Measurements from ENCODE around the gene IL23A. TPM values are rescaled to one million over a fixed set of nuclear protein-coding genes. Genes with fewer than 3 reads are reported as not detected.
A peak's percentile ranks its signal among the peaks of the same experiment; 100 is the strongest.

Gene IL23A
- total RNA-seq, 1 donor from 2014 or later: 1.5 TPM

DNA sequence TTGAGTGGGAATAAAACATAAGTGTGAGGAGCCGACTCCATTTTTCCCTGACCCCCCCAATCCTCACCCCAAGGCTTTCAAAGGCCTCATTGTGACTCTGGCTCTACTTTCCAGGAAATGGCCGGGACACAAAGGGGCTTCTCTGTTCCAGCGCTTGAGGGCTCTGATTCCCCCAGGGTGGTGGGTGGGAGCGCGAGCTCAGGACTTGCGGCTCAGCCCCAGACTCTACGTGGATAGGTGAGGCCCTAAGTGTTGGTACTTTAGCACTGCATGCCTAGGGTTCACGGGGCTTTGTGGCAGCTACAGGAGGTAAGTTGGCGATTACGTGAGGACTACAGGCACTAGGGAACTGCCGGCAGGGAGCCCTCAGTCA, 23.4 kb upstream of the IL23A start:
- no peak overlapping the region for H2AFZ ChIP-seq (replicated peaks)
- TF ChIP-seq, protein P1, sequence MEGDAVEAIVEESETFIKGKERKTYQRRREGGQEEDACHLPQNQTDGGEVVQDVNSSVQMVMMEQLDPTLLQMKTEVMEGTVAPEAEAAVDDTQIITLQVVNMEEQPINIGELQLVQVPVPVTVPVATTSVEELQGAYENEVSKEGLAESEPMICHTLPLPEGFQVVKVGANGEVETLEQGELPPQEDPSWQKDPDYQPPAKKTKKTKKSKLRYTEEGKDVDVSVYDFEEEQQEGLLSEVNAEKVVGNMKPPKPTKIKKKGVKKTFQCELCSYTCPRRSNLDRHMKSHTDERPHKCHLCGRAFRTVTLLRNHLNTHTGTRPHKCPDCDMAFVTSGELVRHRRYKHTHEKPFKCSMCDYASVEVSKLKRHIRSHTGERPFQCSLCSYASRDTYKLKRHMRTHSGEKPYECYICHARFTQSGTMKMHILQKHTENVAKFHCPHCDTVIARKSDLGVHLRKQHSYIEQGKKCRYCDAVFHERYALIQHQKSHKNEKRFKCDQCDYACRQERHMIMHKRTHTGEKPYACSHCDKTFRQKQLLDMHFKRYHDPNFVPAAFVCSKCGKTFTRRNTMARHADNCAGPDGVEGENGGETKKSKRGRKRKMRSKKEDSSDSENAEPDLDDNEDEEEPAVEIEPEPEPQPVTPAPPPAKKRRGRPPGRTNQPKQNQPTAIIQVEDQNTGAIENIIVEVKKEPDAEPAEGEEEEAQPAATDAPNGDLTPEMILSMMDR (IDR thresholded peaks at IDR 0.05): no peak
- TF ChIP-seq EZH2 (IDR thresholded peaks at IDR 0.05) (no peak), EZH2phosphoT487 (IDR thresholded peaks at IDR 0.05) (no peak)
- H3K4me3 ChIP-seq: peak overlapping the region; percentile 80
- no peaks in the 10 kb centered on the region for H3K9me3 ChIP-seq (ENCODE audit: low read depth)
- peak; percentile 49 for DNase-seq (ENCODE audit: low spot score)
- H3K79me2 ChIP-seq (ENCODE audit: low read depth): peaks cover 24% of the 10 kb centered on the region
- H3K36me3 ChIP-seq: no peaks in the 10 kb centered on the region
- H3K4me2 ChIP-seq: peak overlapping the region; percentile 82
- Mint-ChIP-seq H3K4me3 (peak overlapping the region; percentile 98), H3K36me3 (peaks cover 8% of the 10 kb centered on the region), H3K27me3 (ENCODE audit: insufficient read depth, low read depth) (no peaks in the 10 kb centered on the region), H3K4me1 (peaks cover 11% of the 10 kb centered on the region), H3K27ac (peak overlapping the region; percentile 95), H3K9me3 (no peaks in the 10 kb centered on the region)
- H4K20me1 ChIP-seq (ENCODE audit: low read depth): no peaks in the 10 kb centered on the region
- H3K9ac ChIP-seq: peak overlapping the region; percentile 83
- H3K4me1 ChIP-seq: peaks cover 13% of the 10 kb centered on the region
- H3K27ac ChIP-seq: peak overlapping the region; percentile 43
- H3F3A ChIP-seq (ENCODE audit: low read depth): peaks cover 18% of the 10 kb centered on the region
- H3K27me3 ChIP-seq: no peaks in the 10 kb centered on the region

DNA sequence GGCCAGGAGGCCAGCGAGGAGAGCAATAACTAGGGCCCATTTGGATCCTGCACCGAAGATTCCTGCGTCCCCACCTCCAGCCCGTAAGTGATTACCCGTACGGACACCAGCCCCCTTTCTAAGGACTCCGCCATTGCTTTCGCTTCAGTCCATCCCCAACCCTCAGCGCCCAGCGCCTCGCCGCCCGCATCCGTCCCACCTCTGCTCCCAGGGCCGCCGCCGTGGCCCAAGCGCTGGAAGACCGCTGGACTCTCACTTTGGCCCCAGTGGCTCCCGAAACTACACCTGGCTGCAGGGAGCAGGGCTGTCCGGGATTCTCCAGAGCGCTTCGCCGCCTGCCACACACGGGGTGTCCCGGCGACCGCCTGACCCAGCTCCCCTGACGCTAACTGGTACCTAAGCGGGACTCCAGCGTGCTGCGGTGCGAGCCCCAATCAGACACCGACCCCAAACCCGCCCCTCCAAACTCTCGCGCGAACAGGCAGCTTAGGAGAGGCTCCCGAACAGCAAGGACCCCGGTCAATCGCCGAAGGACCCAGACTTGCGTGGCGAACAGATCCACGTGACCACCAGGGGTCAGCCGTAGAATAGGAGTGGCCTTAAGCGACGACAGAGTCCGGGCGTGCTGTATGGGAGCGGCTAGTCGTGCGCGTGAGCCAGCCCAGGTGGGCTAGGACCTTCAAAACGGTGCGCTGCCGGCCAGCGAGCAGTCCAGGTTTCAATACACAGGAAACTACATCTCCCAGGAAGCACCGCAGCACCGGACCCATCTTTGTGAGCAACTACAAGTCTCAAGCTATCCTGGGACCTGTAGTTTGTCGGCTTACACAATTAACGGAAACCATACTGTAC, 22.8 kb upstream of the IL23A start, which contains the start of gene CNPY2:
Gene CNPY2 (minus strand): TSS at position 367 of the 852 bp plus-strand sequence. CDS start 771 bp downstream, outside the sequence.
- Histone ChIP-seq H3K27ac (peak within 1 kb of the TSS; percentile 43), H3K27me3 (no peaks in the 10 kb centered on the region), H3K4me2 (peak within 1 kb of the TSS; percentile 82), H3K36me3 (no peaks in the 10 kb centered on the region), H3K79me2 (ENCODE audit: low read depth) (peaks cover 24% of the 10 kb centered on the region), H3K4me1 (peaks cover 13% of the 10 kb centered on the region), H4K20me1 (ENCODE audit: low read depth) (no peaks in the 10 kb centered on the region), H3K9me3 (ENCODE audit: low read depth) (no peaks in the 10 kb centered on the region), H2AFZ (replicated peaks) (peak within 1 kb of the TSS; percentile 7), H3F3A (ENCODE audit: low read depth) (peaks cover 18% of the 10 kb centered on the region), H3K9ac (peak within 1 kb of the TSS; percentile 83), H3K4me3 (peak within 1 kb of the TSS; percentile 80)
- H3K9me3 Mint-ChIP-seq: no peaks in the 10 kb centered on the region
- peaks cover 11% of the 10 kb centered on the region for H3K4me1 Mint-ChIP-seq
- peak within 1 kb of the TSS; percentile 95 for H3K27ac Mint-ChIP-seq
- no peaks in the 10 kb centered on the region for H3K27me3 Mint-ChIP-seq (ENCODE audit: insufficient read depth, low read depth)
- DNase-seq (ENCODE audit: low spot score): peak; percentile 98
- H3K36me3 Mint-ChIP-seq: peaks cover 8% of the 10 kb centered on the region
- peak within 1 kb of the TSS; percentile 98 for H3K4me3 Mint-ChIP-seq
- TF ChIP-seq EZH2phosphoT487 (IDR thresholded peaks at IDR 0.05) (no peak), EZH2 (IDR thresholded peaks at IDR 0.05) (no peak)
- TF ChIP-seq, protein P1 (IDR thresholded peaks at IDR 0.05): peak; percentile 43

DNA sequence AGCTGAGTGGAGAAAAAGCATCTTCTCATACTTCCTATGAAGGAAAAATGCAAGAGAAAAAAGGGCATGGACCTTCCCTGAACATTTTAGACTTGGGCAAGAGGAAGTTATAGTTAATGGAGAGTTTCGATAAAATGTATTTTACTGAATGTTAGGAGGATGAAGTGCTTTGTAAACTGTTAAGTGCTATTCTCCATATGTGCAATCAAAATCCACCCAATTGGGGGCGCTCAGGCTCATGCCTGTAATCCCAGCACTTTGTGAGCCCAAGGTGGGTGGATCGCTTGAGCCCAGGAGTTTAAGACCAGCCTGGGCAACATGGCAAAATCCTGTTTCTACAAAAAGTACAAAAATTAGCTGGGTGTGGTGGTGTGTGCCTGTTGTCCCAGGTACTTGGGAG, 21.0 kb upstream of the IL23A start:
- Histone ChIP-seq H3K4me1 (peaks cover 13% of the 10 kb centered on the region), H3K4me2 (no peak overlapping the region), H3K79me2 (ENCODE audit: low read depth) (peaks cover 24% of the 10 kb centered on the region), H3K9me3 (ENCODE audit: low read depth) (no peaks in the 10 kb centered on the region), H3K9ac (no peak overlapping the region), H3K27me3 (no peaks in the 10 kb centered on the region), H2AFZ (replicated peaks) (no peak overlapping the region), H3F3A (ENCODE audit: low read depth) (peaks cover 18% of the 10 kb centered on the region), H4K20me1 (ENCODE audit: low read depth) (no peaks in the 10 kb centered on the region), H3K36me3 (no peaks in the 10 kb centered on the region), H3K27ac (no peak overlapping the region), H3K4me3 (no peak overlapping the region)
- Mint-ChIP-seq H3K4me3 (peak overlapping the region; percentile 64), H3K4me1 (peaks cover 11% of the 10 kb centered on the region), H3K27ac (no peak overlapping the region), H3K36me3 (peaks cover 9% of the 10 kb centered on the region), H3K27me3 (ENCODE audit: insufficient read depth, low read depth) (no peaks in the 10 kb centered on the region), H3K9me3 (no peaks in the 10 kb centered on the region)
- TF ChIP-seq, protein P1 (IDR thresholded peaks at IDR 0.05): peak; percentile 44
- TF ChIP-seq EZH2 (IDR thresholded peaks at IDR 0.05) (no peak), EZH2phosphoT487 (IDR thresholded peaks at IDR 0.05) (no peak)
- peak; percentile 21 for DNase-seq (ENCODE audit: low spot score)

All from neural progenitor cell (in vitro differentiated cells).